Measurements from ENCODE around the gene RPRD1B. TPM values are rescaled to one million over a fixed set of nuclear protein-coding genes. Genes with fewer than 3 reads are reported as not detected.

RPRD1B gene
- total RNA-seq, 1 donor from 2014 or later = 37.7 TPM

- Mint-ChIP-seq H3K27me3 (ENCODE audit: insufficient read depth, low read depth) (peaks cover 23% of the 10 kb centered on the region), H3K9me3 (no peaks in the 10 kb centered on the region), H3K27ac (no peak overlapping the region), H3K4me1 (peaks cover 22% of the 10 kb centered on the region), H3K36me3 (no peaks in the 10 kb centered on the region), H3K4me3 (no peak overlapping the region)
- no peak for TF ChIP-seq CTCF (IDR thresholded peaks at IDR 0.05)
- no peak for TF ChIP-seq EZH2 (IDR thresholded peaks at IDR 0.05)
- TF ChIP-seq EZH2phosphoT487 (IDR thresholded peaks at IDR 0.05) = no peak
- Histone ChIP-seq H3K36me3 (no peaks in the 10 kb centered on the region), H4K20me1 (ENCODE audit: low read depth) (no peaks in the 10 kb centered on the region), H3K9me3 (ENCODE audit: low read depth) (no peaks in the 10 kb centered on the region), H3K27ac (no peak overlapping the region), H3K79me2 (ENCODE audit: low read depth) (no peaks in the 10 kb centered on the region), H3K4me2 (no peak overlapping the region), H3K4me1 (peaks cover 13% of the 10 kb centered on the region), H2AFZ (replicated peaks) (no peak overlapping the region), H3K9ac (no peak overlapping the region), H3F3A (ENCODE audit: low read depth) (no peaks in the 10 kb centered on the region), H3K27me3 (no peaks in the 10 kb centered on the region), H3K4me3 (no peak overlapping the region)
- no peak for DNase-seq (ENCODE audit: low spot score)
Observed at GRCh38 chr20:38139977-38140753, 106.6 kb downstream of the RPRD1B start.

DNA sequence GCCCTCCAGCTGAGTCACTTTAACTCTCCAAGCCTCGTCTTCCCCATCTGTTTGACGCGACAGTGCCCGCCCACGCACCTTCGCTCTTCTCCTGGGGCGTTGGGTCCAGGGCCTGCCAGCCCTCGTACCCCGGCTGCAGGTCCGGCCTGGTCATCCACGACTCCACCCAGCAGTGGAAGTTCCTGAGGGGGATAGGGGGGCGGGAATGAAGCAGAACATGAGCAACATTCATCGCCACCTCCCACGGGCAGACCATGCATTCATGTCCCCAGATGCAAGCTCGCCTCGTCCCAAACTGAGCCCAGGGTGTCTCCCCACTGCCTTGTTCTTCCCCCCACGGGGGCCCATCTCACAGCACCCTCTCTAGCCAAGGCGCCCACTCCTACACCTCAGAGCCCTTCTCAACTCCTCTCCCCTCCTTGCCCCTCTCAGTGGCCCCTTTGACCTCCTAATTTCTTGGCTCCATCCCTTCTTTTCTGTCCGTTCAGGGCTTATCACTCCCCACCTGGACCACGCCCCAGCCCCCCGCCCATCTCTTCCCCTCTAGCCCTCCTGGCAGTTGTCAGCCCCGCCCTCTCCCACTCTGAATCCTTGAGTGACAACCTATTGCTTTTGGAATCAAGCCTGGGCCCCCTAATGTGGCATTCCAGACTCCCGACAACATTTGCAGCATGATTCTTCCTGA is 107.8 kb downstream of the RPRD1B start:
- Histone ChIP-seq H3K9ac (no peak overlapping the region), H3K27ac (no peak overlapping the region), H2AFZ (replicated peaks) (no peak overlapping the region), H3K4me1 (peaks cover 13% of the 10 kb centered on the region), H3K4me2 (no peak overlapping the region), H3K36me3 (no peaks in the 10 kb centered on the region), H3F3A (ENCODE audit: low read depth) (no peaks in the 10 kb centered on the region), H3K4me3 (no peak overlapping the region), H3K27me3 (no peaks in the 10 kb centered on the region), H3K79me2 (ENCODE audit: low read depth) (no peaks in the 10 kb centered on the region), H3K9me3 (ENCODE audit: low read depth) (no peaks in the 10 kb centered on the region), H4K20me1 (ENCODE audit: low read depth) (no peaks in the 10 kb centered on the region)
- Mint-ChIP-seq H3K27ac (no peak overlapping the region), H3K4me1 (peaks cover 22% of the 10 kb centered on the region), H3K36me3 (no peaks in the 10 kb centered on the region), H3K4me3 (no peak overlapping the region), H3K27me3 (ENCODE audit: insufficient read depth, low read depth) (peaks cover 23% of the 10 kb centered on the region), H3K9me3 (no peaks in the 10 kb centered on the region)
- DNase-seq (ENCODE audit: low spot score) = no peak
- TF ChIP-seq EZH2 (IDR thresholded peaks at IDR 0.05) (no peak), EZH2phosphoT487 (IDR thresholded peaks at IDR 0.05) (no peak), CTCF (IDR thresholded peaks at IDR 0.05) (no peak)

Small RNA genes within 50 kb of the gene (small RNA-seq; reads per million reads assigned to genes)
- not detected for gene RN7SL237P

Other genes starting within 250 kb of the RPRD1B start
- gene VSTM2L, start 130.6 kb upstream of the RPRD1B start, total RNA-seq (ENCODE audit: low replicate concordance) = 2.9 and 13.8 TPM in 2 replicates
- gene TTI1, start 290 bp upstream of the RPRD1B start, total RNA-seq (ENCODE audit: low replicate concordance) = 52.1 and 55.9 TPM in 2 replicates
- 0.22 and 0.28 TPM in 2 replicates for gene TGM2, start 131.5 kb downstream of the RPRD1B start, total RNA-seq (ENCODE audit: low replicate concordance)
- 0.22 TPM in 2 replicates for gene KIAA1755, start 227.0 kb downstream of the RPRD1B start, total RNA-seq (ENCODE audit: low replicate concordance)